DOHH2 (cell line): ENCODE data around the gene SLC7A9.

ENCODE experiments used
- H3F3A ChIP-seq: fragments of 200-600 bp; sonication (generic), shearing (Covaris generic); 2 replicates; pipeline ENCODE4 v1.6.0; 2016; ENCODE audit warnings: antibody characterized with exemption, mild to moderate bottlenecking; ENCODE audit not compliant: control insufficient read depth, insufficient read depth
- H3K27ac ChIP-seq: fragments of 200-600 bp; sonication (generic); 2 replicates; pipeline ENCODE4 v1.5.1; 2014; ENCODE audit warnings: low read depth, mild to moderate bottlenecking, low read length, moderate library complexity
- H3K27me3 ChIP-seq: fragments of 200-600 bp; sonication (generic); 2 replicates; pipeline ENCODE4 v1.6.1; 2014; ENCODE audit warnings: mild to moderate bottlenecking, low read length, mixed read lengths; ENCODE audit not compliant: control insufficient read depth
- H3K36me3 ChIP-seq: fragments of 200-600 bp; sonication (generic); 2 replicates; pipeline ENCODE4 v1.6.1; 2014; ENCODE audit warnings: mild to moderate bottlenecking, low read length, moderate library complexity, mixed read lengths; ENCODE audit not compliant: control insufficient read depth
- H3K4me1 ChIP-seq: fragments of 200-600 bp; sonication (generic); 2 replicates; pipeline ENCODE4 v1.6.1; 2014; ENCODE audit warnings: mild to moderate bottlenecking, low read length, mixed read lengths; ENCODE audit not compliant: control insufficient read depth
- H3K4me2 ChIP-seq: fragments of 200-600 bp; sonication (generic); 2 replicates; pipeline ENCODE4 v1.6.0; 2014; ENCODE audit warnings: mild to moderate bottlenecking, low read length, moderate library complexity
- H3K4me3 ChIP-seq: fragments of 200-600 bp; sonication (generic); 2 replicates; pipeline ENCODE4 v1.5.1; 2014; ENCODE audit warnings: mild to moderate bottlenecking, low read length, mixed read lengths
- H3K79me2 ChIP-seq: fragments of 200-600 bp; sonication (generic); 2 replicates; pipeline ENCODE4 v1.6.1; 2014; ENCODE audit warnings: mild to moderate bottlenecking, low read length, mixed read lengths; ENCODE audit not compliant: control insufficient read depth
- H3K9me2 ChIP-seq: fragments of 200-600 bp; sonication (generic); replicated peaks from 2 replicates; pipeline ENCODE4 v1.6.1; 2014; ENCODE audit warnings: mild to moderate bottlenecking, low read length, mixed read lengths; ENCODE audit not compliant: control insufficient read depth
- H3K9me3 ChIP-seq: fragments of 200-600 bp; sonication (generic); 2 replicates; pipeline ENCODE4 v1.6.1; 2014; ENCODE audit warnings: antibody characterized with exemption, low read length, mixed read lengths; ENCODE audit not compliant: control insufficient read depth, insufficient read depth
- H4K20me1 ChIP-seq: fragments of 200-600 bp; sonication (generic); 2 replicates; pipeline ENCODE4 v1.6.0; 2014; ENCODE audit warnings: low read depth, mild to moderate bottlenecking, antibody characterized with exemption, low read length, moderate library complexity; ENCODE audit not compliant: control insufficient read depth, insufficient read depth
- CTCF ChIP-seq: fragments of 200-600 bp; sonication (generic); IDR thresholded peaks from one replicate; pipeline ENCODE4 v1.5.1; 2014; ENCODE audit warnings: antibody characterized with exemption, mild to moderate bottlenecking, low read depth, low read length; ENCODE audit not compliant: poor library complexity, severe bottlenecking
- EZH2phosphoT487 ChIP-seq: fragments of 200-600 bp; sonication (generic); IDR thresholded peaks from 2 replicates; pipeline ENCODE4 v1.6.1; 2017; ENCODE audit warnings: borderline replicate concordance, mild to moderate bottlenecking, antibody characterized with exemption, low read length, moderate library complexity, mixed read lengths

Gene SLC7A9

GRCh38 chr19:32869369-32869965, at the start of gene SLC7A9:
Gene SLC7A9 (minus strand): TSS chr19:32869767. CDS start chr19:32868534, 1,233 bp downstream.
- Histone ChIP-seq H3K9me3 (no peaks in the 10 kb centered on the region), H3K27me3 (no peaks in the 10 kb centered on the region), H3K27ac (no peak within 1 kb of the TSS), H3F3A (no peaks in the 10 kb centered on the region), H3K36me3 (no peaks in the 10 kb centered on the region), H3K79me2 (no peaks in the 10 kb centered on the region), H3K9me2 (no peaks in the 10 kb centered on the region), H3K4me2 (no peak within 1 kb of the TSS), H3K4me1 (no peaks in the 10 kb centered on the region), H4K20me1 (no peaks in the 10 kb centered on the region), H3K4me3 (no peak within 1 kb of the TSS)
- no peak for TF ChIP-seq CTCF
- no peak for TF ChIP-seq EZH2phosphoT487

- Histone ChIP-seq H3K27me3 (no peaks in the 10 kb centered on the region), H3K27ac (no peak overlapping the region), H4K20me1 (no peaks in the 10 kb centered on the region), H3K9me2 (no peaks in the 10 kb centered on the region), H3K4me1 (no peaks in the 10 kb centered on the region), H3K9me3 (no peaks in the 10 kb centered on the region), H3K4me2 (no peak overlapping the region), H3K4me3 (no peak overlapping the region), H3K79me2 (no peaks in the 10 kb centered on the region), H3K36me3 (no peaks in the 10 kb centered on the region), H3F3A (no peaks in the 10 kb centered on the region)
- TF ChIP-seq EZH2phosphoT487 (no peak), CTCF (no peak)
Measured at GRCh38 chr19:32919365-32919764, 49.8 kb upstream of the SLC7A9 start.

GRCh38 chr19:32917616-32917996, 48.0 kb upstream of the SLC7A9 start:
- Histone ChIP-seq H3K4me1 (no peaks in the 10 kb centered on the region), H3K9me3 (no peaks in the 10 kb centered on the region), H3K79me2 (no peaks in the 10 kb centered on the region), H3K4me2 (no peak overlapping the region), H3K27me3 (no peaks in the 10 kb centered on the region), H4K20me1 (no peaks in the 10 kb centered on the region), H3K4me3 (no peak overlapping the region), H3K36me3 (no peaks in the 10 kb centered on the region), H3K9me2 (no peaks in the 10 kb centered on the region), H3K27ac (no peak overlapping the region), H3F3A (no peaks in the 10 kb centered on the region)
- no peak for TF ChIP-seq EZH2phosphoT487
- no peak for TF ChIP-seq CTCF
